Measurements from ENCODE around the gene TULP3. TPM values are rescaled to one million over a fixed set of nuclear protein-coding genes. Genes with fewer than 3 reads are reported as not detected.

The TULP3 gene
- polyA plus RNA-seq, 1 donor (not counting 4 experiments of a cell fraction or from before 2014, with no cell fraction given), result 16.0 TPM

DNA sequence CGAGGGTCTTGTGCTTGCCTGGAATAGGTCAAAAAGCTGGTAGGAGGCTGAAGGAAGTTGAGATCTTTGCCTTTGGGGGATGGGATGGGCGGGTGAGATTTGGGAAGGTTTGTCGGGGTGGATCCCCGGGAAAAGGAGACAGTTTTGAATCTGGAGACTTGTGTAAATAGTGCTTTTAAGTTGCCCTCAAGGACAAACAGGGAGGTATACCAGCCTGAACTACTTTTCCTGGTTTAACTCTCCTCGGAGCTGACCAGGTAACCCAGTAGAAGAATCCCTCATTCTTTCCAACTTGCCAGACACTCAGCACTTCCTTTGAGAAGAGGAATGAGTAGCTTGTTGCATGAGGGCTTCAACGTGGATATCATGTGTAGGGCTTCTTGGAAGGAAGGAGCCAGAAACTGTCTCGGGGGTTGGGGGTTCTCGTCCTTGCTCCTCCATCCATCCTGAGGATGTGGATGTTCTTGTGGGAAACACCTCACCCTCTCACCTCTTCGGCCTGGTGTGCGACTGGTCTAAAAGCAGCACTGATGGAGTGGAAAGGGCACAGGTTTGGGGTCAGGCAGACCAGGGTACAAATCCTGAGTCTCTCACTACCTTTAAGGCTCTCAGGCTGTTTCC, 70.4 kb downstream of the TULP3 start:
- FAIRE-seq, result peak; percentile 32
- Histone ChIP-seq H3K9me3 (ENCODE audit: control insufficient read depth, low read depth, low read length) (no peaks in the 10 kb centered on the region), H4K20me1 (ENCODE audit: control insufficient read depth, extremely low read depth, insufficient read depth, low read length) (no peaks in the 10 kb centered on the region), H3K27me3 (ENCODE audit: control insufficient read depth, extremely low read depth, insufficient read depth, low read length) (no peaks in the 10 kb centered on the region), H3K4me2 (ENCODE audit: control insufficient read depth, extremely low read depth, insufficient read depth, low read depth, low read length) (peak overlapping the region; percentile 98), H3K4me3 (ENCODE audit: control insufficient read depth in 2 of 3, extremely low read depth in 1 of 3, insufficient read depth in 2 of 3, low read depth in 1 of 3, low read length in 3 of 3) (peak overlapping the region in 2 of 3 experiments; percentile 76 to 78), H2AFZ (ENCODE audit: control insufficient read depth, low read length) (no peak overlapping the region), H3K27ac (ENCODE audit: control insufficient read depth, insufficient read depth, low read length) (no peak overlapping the region), H3K36me3 (ENCODE audit: control insufficient read depth in 2 of 2, extremely low read depth in 1 of 2, insufficient read depth in 2 of 2, low read length in 2 of 2) (peaks cover 0 to 4% of the 10 kb centered on the region in 2 experiments), H3K9me1 (ENCODE audit: control insufficient read depth, extremely low read depth, insufficient read depth, low read length) (no peaks in the 10 kb centered on the region), H3K79me2 (ENCODE audit: control insufficient read depth, insufficient read depth, low read length) (peaks cover 23% of the 10 kb centered on the region), H3K4me1 (ENCODE audit: control insufficient read depth, extremely low read depth, insufficient read depth, low read length) (peaks cover 24% of the 10 kb centered on the region), H3K9ac (ENCODE audit: control insufficient read depth, extremely low read depth, insufficient read depth, low read length) (peak overlapping the region; percentile 74)
- dilution Hi-C loops (cut with MboI; ENCODE audit: extremely low pct_ligation_motif_present, low sequenced_read_pairs), result no loop called here
- no peak for TF ChIP-seq EZH2 (IDR thresholded peaks at IDR 0.05; ENCODE audit: low read length)
- TF ChIP-seq, protein P1, sequence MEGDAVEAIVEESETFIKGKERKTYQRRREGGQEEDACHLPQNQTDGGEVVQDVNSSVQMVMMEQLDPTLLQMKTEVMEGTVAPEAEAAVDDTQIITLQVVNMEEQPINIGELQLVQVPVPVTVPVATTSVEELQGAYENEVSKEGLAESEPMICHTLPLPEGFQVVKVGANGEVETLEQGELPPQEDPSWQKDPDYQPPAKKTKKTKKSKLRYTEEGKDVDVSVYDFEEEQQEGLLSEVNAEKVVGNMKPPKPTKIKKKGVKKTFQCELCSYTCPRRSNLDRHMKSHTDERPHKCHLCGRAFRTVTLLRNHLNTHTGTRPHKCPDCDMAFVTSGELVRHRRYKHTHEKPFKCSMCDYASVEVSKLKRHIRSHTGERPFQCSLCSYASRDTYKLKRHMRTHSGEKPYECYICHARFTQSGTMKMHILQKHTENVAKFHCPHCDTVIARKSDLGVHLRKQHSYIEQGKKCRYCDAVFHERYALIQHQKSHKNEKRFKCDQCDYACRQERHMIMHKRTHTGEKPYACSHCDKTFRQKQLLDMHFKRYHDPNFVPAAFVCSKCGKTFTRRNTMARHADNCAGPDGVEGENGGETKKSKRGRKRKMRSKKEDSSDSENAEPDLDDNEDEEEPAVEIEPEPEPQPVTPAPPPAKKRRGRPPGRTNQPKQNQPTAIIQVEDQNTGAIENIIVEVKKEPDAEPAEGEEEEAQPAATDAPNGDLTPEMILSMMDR (optimal IDR thresholded peaks at IDR 0.05 in 1 of 3, IDR thresholded peaks at IDR 0.05 in 1 of 3, conservative IDR thresholded peaks at IDR 0.05 in 1 of 3; ENCODE audit: extremely low read depth in 1 of 3, insufficient read depth in 2 of 3, low read length in 3 of 3), result no peak
- no peak for DNase-seq (ENCODE audit: low read depth, low spot score)

DNA sequence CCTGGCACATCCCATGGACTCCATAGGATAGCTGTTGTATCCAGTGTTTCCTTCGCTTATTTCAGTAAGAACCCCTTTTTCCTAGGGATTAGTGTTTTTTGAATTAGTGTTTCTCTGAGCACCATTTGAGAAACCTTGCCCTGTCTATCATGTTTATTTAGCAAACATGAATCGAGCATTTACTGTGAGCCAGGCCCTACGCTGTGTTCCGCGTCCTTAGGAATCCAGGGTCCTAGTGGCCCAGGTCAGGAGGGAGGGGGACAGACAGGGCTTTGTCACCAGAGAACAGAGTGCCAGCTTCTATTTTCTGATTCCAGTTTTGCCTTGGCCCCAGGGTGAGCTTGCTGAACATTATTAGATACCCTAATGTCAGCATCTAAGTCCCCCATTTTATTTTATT, 71.0 kb downstream of the TULP3 start:
- no peak overlapping the region for H3K9ac ChIP-seq (ENCODE audit: control insufficient read depth, extremely low read depth, insufficient read depth, low read length)
- peaks cover 24% of the 10 kb centered on the region for H3K4me1 ChIP-seq (ENCODE audit: control insufficient read depth, extremely low read depth, insufficient read depth, low read length)
- no peaks in the 10 kb centered on the region for H4K20me1 ChIP-seq (ENCODE audit: control insufficient read depth, extremely low read depth, insufficient read depth, low read length)
- H3K4me3 ChIP-seq (ENCODE audit: control insufficient read depth in 2 of 3, extremely low read depth in 1 of 3, insufficient read depth in 2 of 3, low read depth in 1 of 3, low read length in 3 of 3), result no peak overlapping the region
- H3K79me2 ChIP-seq (ENCODE audit: control insufficient read depth, insufficient read depth, low read length), result peaks cover 23% of the 10 kb centered on the region
- H3K4me2 ChIP-seq (ENCODE audit: control insufficient read depth, extremely low read depth, insufficient read depth, low read depth, low read length), result no peak overlapping the region
- DNase-seq (ENCODE audit: low read depth, low spot score), result no peak
- H3K9me1 ChIP-seq (ENCODE audit: control insufficient read depth, extremely low read depth, insufficient read depth, low read length), result no peaks in the 10 kb centered on the region
- dilution Hi-C loops (cut with MboI; ENCODE audit: extremely low pct_ligation_motif_present, low sequenced_read_pairs), result no loop called here
- H3K27ac ChIP-seq (ENCODE audit: control insufficient read depth, insufficient read depth, low read length), result no peak overlapping the region
- no peaks in the 10 kb centered on the region for H3K27me3 ChIP-seq (ENCODE audit: control insufficient read depth, extremely low read depth, insufficient read depth, low read length)
- no peak overlapping the region for H2AFZ ChIP-seq (ENCODE audit: control insufficient read depth, low read length)
- no peak for FAIRE-seq
- TF ChIP-seq EZH2 (IDR thresholded peaks at IDR 0.05; ENCODE audit: low read length), result no peak
- TF ChIP-seq, protein P1 (optimal IDR thresholded peaks at IDR 0.05 in 1 of 3, IDR thresholded peaks at IDR 0.05 in 1 of 3, conservative IDR thresholded peaks at IDR 0.05 in 1 of 3; ENCODE audit: extremely low read depth in 1 of 3, insufficient read depth in 2 of 3, low read length in 3 of 3), result no peak
- peaks cover 0 to 4% of the 10 kb centered on the region in 2 experiments for H3K36me3 ChIP-seq (ENCODE audit: control insufficient read depth in 2 of 2, extremely low read depth in 1 of 2, insufficient read depth in 2 of 2, low read length in 2 of 2)
- no peaks in the 10 kb centered on the region for H3K9me3 ChIP-seq (ENCODE audit: control insufficient read depth, low read depth, low read length)

Measured in keratinocyte (primary cell).